Large intestine (tissue), 3 donors: Measurements from ENCODE around the gene FTO. TPM values are rescaled to one million over a fixed set of nuclear protein-coding genes. Genes with fewer than 3 reads are reported as not detected.

Experiments used
- DNase-seq, 2 donors: peaks; one replicate each; pipeline versions ENCODE4 v3.0.0 to v3.0.0-alpha.2; 2013
- H3K27ac ChIP-seq: one replicate; pipeline ENCODE4 v1.5.1; 2013; ENCODE audit warnings: low read length
- H3K27me3 ChIP-seq: 2 replicates; pipeline ENCODE4 v1.6.1; 2013; ENCODE audit warnings: low read length; ENCODE audit not compliant: control insufficient read depth, insufficient read depth
- H3K36me3 ChIP-seq: 2 replicates; pipeline ENCODE4 v1.6.1; 2013; ENCODE audit warnings: low read length; ENCODE audit not compliant: control insufficient read depth, insufficient read depth
- H3K4me1 ChIP-seq: one replicate; pipeline ENCODE4 v1.6.1; 2013; ENCODE audit warnings: low read length; ENCODE audit not compliant: control insufficient read depth, insufficient read depth
- H3K4me3 ChIP-seq: one replicate; pipeline ENCODE4 v1.5.1; 2013; ENCODE audit warnings: low read length
- H3K9me3 ChIP-seq: one replicate; pipeline ENCODE4 v1.6.1; 2013; ENCODE audit warnings: mild to moderate bottlenecking, low read depth, low read length, moderate library complexity; ENCODE audit not compliant: control insufficient read depth
- WGBS: methylation state at CpG from one replicate; pipeline ENCODE4 v1.1.5; 2013; ENCODE audit warnings: low lambda C conversion rate; ENCODE audit not compliant: insufficient coverage; 5-methylcytosine and 5-hydroxymethylcytosine counted together
- polyA plus RNA-seq: library from polyadenylated mRNA; unstranded; fragments of 120-200 nt; gene quantifications from one replicate; pipeline ENCODE4 v1.2.1, GENCODE V29; 2013

FTO gene
- polyA plus RNA-seq, 1 donor: 43.1 TPM

DNA sequence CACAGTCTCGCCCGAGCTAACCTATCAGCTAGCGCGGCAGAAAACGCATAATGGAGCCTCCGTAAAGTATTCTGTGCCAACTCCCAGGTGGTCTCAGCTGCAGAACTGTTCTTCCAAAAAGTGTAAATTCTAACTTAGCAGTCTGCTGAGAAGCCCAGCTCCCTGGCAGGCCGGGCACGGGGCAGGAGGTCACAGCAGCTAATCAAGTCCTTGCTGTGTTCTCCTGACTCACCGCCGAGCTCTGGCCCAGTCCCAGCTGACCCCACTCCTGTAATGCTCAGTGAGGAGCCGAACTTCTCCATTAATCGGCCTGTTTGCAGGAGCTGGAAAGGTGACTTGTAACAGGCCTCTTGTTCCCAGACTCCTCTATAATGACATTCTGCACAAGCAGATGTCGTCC, 389.3 kb downstream of the FTO start:
- Histone ChIP-seq H3K27me3 (no peaks in the 10 kb centered on the region), H3K4me3 (no peak overlapping the region), H3K4me1 (no peaks in the 10 kb centered on the region), H3K36me3 (no peaks in the 10 kb centered on the region), H3K9me3 (peaks cover 3% of the 10 kb centered on the region), H3K27ac (no peak overlapping the region)
- no CpG with 5 or more reads among the region's 13 CpGs for WGBS
- DNase-seq: no peak

DNA sequence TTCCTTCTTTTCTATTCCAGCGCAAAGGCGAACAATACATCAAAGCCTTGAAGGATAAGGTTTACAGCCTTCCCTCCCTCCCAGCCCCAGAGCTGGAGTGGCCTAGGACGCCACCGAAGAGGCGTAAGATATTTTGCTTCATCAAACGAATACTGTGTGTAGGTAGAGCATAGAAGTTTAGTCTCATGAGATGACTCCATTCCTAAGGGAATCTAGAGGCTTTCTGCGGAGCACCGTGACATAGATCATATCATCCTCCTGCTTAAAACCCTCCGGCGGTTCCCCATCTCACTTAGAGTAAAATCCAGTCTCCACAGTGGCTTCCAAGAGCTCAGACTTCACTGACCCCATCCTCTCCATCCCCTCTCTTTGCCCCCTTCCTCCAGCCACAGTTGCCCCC, 390.7 kb downstream of the FTO start:
- Histone ChIP-seq H3K27me3 (no peaks in the 10 kb centered on the region), H3K4me1 (no peaks in the 10 kb centered on the region), H3K4me3 (no peak overlapping the region), H3K9me3 (peaks cover 3% of the 10 kb centered on the region), H3K36me3 (no peaks in the 10 kb centered on the region), H3K27ac (no peak overlapping the region)
- WGBS: no CpG with 5 or more reads among the region's 10 CpGs
- no peak for DNase-seq

DNA sequence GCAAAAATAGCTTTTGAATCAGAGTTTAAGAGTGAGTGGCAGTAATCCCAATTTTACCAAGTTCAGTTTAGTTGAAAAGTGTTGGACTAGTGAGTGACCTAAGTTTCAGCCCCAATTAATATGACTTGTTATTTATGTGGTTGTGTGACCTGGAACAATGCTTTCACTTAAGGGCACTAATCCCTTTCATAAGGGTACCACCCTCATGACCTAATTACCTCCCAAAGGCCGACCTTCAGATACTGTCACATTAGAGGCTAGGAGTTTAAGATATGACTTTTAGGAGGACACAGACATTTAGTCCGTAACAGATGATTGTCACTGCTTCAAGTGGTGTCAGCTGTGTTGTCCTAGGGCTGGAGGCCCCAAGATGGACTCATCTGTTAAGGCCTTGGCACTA, 392.7 kb downstream of the FTO start:
- DNase-seq: no peak
- H3K9me3 ChIP-seq: no peaks in the 10 kb centered on the region
- no CpG with 5 or more reads among the region's 2 CpGs for WGBS
- no peaks in the 10 kb centered on the region for H3K36me3 ChIP-seq
- no peak overlapping the region for H3K4me3 ChIP-seq
- no peaks in the 10 kb centered on the region for H3K4me1 ChIP-seq
- no peaks in the 10 kb centered on the region for H3K27me3 ChIP-seq
- no peak overlapping the region for H3K27ac ChIP-seq

- no peaks in the 10 kb centered on the region for H3K9me3 ChIP-seq
- WGBS: 60% methylated on average over 2 of the region's 3 CpGs
- H3K27me3 ChIP-seq: no peaks in the 10 kb centered on the region
- H3K27ac ChIP-seq: no peak overlapping the region
- DNase-seq: no peak
- H3K36me3 ChIP-seq: no peaks in the 10 kb centered on the region
- no peak overlapping the region for H3K4me3 ChIP-seq
- H3K4me1 ChIP-seq: no peaks in the 10 kb centered on the region
Observed at GRCh38 chr16:54097774-54098173, 393.8 kb downstream of the FTO start.

DNA sequence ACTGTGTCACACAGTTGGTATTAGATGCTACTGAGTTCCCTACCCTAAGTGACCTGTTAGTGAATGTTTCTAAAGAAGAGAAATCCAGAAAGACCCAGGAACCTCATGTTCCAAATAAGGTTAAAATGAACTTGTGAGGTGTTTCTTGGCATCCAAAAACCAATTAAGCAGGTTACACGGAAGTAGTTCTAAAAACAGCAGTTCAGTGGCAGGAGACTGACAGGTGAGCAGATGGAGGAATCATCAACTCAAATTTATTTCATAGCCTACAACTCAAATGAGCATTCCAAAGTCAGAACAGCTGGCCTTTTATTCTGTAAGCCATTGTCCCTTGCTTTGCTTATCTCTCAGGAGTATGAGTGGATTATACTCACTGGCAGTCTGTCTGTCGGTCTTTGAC, 394.3 kb downstream of the FTO start:
- Histone ChIP-seq H3K27ac (no peak overlapping the region), H3K36me3 (no peaks in the 10 kb centered on the region), H3K27me3 (no peaks in the 10 kb centered on the region), H3K4me3 (no peak overlapping the region), H3K4me1 (no peaks in the 10 kb centered on the region), H3K9me3 (no peaks in the 10 kb centered on the region)
- no peak for DNase-seq
- 50% methylated on average over 1 of the region's 2 CpGs for WGBS

GRCh38 chr16:54099627-54100026, 395.7 kb downstream of the FTO start:
- H3K4me3 ChIP-seq: no peak overlapping the region
- no peak for DNase-seq
- no peaks in the 10 kb centered on the region for H3K9me3 ChIP-seq
- no peaks in the 10 kb centered on the region for H3K36me3 ChIP-seq
- H3K27me3 ChIP-seq: no peaks in the 10 kb centered on the region
- no peak overlapping the region for H3K27ac ChIP-seq
- 100% methylated on average over 1 of the region's 5 CpGs for WGBS
- H3K4me1 ChIP-seq: no peaks in the 10 kb centered on the region

GRCh38 chr16:54102888-54103866, 399.2 kb downstream of the FTO start:
- Histone ChIP-seq H3K4me1 (no peaks in the 10 kb centered on the region), H3K27ac (no peak overlapping the region), H3K9me3 (no peaks in the 10 kb centered on the region), H3K36me3 (no peaks in the 10 kb centered on the region), H3K27me3 (no peaks in the 10 kb centered on the region), H3K4me3 (no peak overlapping the region)
- no peak for DNase-seq
- WGBS: 95% methylated on average over 3 of the region's 10 CpGs

- H3K4me1 ChIP-seq: no peaks in the 10 kb centered on the region
- WGBS: no CpG with 5 or more reads among the region's 5 CpGs
- H3K9me3 ChIP-seq: no peaks in the 10 kb centered on the region
- H3K27me3 ChIP-seq: no peaks in the 10 kb centered on the region
- no peak overlapping the region for H3K27ac ChIP-seq
- H3K4me3 ChIP-seq: no peak overlapping the region
- H3K36me3 ChIP-seq: no peaks in the 10 kb centered on the region
- no peak for DNase-seq
Observed at GRCh38 chr16:54106057-54106456, 402.1 kb downstream of the FTO start.

DNA sequence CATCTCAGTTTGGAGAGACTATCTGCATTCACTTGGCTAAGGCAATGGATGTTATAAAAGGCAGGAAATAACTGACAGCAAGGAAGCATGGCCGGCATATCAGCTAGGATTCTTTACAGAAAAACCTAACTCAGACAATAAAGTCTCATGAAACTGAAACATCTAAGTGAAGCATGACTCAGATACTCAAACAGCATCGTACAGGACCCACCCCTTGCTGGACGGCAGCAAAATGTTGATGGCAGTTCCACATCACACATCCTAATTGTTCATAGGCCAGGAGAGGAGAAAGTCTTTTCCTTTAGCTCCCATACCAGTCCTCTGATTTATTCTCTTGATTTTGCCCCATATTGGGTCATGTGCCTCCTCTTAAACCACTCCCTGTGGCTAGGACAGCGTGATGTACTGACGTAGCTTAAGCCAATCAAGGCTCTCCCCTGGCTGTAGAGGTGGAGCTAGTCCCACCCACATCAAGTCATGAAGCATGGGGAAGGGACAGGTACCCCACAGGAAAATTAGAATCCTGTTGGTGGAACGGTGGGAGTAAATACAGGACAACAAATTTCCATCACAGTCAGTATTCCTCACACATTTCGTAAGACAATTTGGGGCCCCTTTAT, 403.7 kb downstream of the FTO start:
- Histone ChIP-seq H3K27me3 (no peaks in the 10 kb centered on the region), H3K4me1 (no peaks in the 10 kb centered on the region), H3K36me3 (no peaks in the 10 kb centered on the region), H3K9me3 (no peaks in the 10 kb centered on the region), H3K27ac (no peak overlapping the region), H3K4me3 (no peak overlapping the region)
- WGBS: no CpG with 5 or more reads among the region's 7 CpGs
- DNase-seq: no peak

GRCh38 chr16:54110016-54110981, 406.3 kb downstream of the FTO start:
- H3K4me1 ChIP-seq: no peaks in the 10 kb centered on the region
- no peaks in the 10 kb centered on the region for H3K27me3 ChIP-seq
- H3K36me3 ChIP-seq: peaks cover 3% of the 10 kb centered on the region
- no peak overlapping the region for H3K27ac ChIP-seq
- H3K9me3 ChIP-seq: no peaks in the 10 kb centered on the region
- H3K4me3 ChIP-seq: no peak overlapping the region
- 92% methylated on average over 4 of the region's 16 CpGs for WGBS
- no peak for DNase-seq
